HL-60 (cell line): ENCODE data around the gene TMEM183A.

ENCODE experiments used
- CTCF ChIP-seq: IDR thresholded peaks from one replicate; pipeline ENCODE4 v1.5.1; 2011; ENCODE audit warnings: low read length, control low read depth, inconsistent platforms; ENCODE audit not compliant: insufficient read depth
- POLR2AphosphoS5 ChIP-seq: IDR thresholded peaks from 2 replicates; pipeline ENCODE4 v1.6.1; 2012; ENCODE audit warnings: low read depth
- REST ChIP-seq: IDR thresholded peaks from 2 replicates; pipeline ENCODE4 v1.6.1; 2012; ENCODE audit warnings: low read depth; ENCODE audit not compliant: insufficient replicate concordance

GRCh38 chr1:203069030-203069747, 62.0 kb downstream of the TMEM183A start:
- TF ChIP-seq POLR2AphosphoS5 (no peak; the same call in 1 of the 2 replicates), CTCF (no peak), REST (no peak)
